Measurements from ENCODE around the gene SLMAP.

SLMAP gene

GRCh38 chr3:57966829-57967228 lies 210.7 kb downstream of the SLMAP start:
- TF ChIP-seq, protein P1, sequence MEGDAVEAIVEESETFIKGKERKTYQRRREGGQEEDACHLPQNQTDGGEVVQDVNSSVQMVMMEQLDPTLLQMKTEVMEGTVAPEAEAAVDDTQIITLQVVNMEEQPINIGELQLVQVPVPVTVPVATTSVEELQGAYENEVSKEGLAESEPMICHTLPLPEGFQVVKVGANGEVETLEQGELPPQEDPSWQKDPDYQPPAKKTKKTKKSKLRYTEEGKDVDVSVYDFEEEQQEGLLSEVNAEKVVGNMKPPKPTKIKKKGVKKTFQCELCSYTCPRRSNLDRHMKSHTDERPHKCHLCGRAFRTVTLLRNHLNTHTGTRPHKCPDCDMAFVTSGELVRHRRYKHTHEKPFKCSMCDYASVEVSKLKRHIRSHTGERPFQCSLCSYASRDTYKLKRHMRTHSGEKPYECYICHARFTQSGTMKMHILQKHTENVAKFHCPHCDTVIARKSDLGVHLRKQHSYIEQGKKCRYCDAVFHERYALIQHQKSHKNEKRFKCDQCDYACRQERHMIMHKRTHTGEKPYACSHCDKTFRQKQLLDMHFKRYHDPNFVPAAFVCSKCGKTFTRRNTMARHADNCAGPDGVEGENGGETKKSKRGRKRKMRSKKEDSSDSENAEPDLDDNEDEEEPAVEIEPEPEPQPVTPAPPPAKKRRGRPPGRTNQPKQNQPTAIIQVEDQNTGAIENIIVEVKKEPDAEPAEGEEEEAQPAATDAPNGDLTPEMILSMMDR (conservative IDR thresholded peaks at IDR 0.05; ENCODE audit: control insufficient read depth, insufficient read depth, low read depth, low read length): no peak
- H3K4me3 ChIP-seq (ENCODE audit: control insufficient read depth, low read depth, low read length): no peak overlapping the region
- peak; percentile 59 for DNase-seq (ENCODE audit: low read depth)

- H3K4me3 ChIP-seq (ENCODE audit: control insufficient read depth, low read depth, low read length): no peak overlapping the region
- TF ChIP-seq, protein P1 (conservative IDR thresholded peaks at IDR 0.05; ENCODE audit: control insufficient read depth, insufficient read depth, low read depth, low read length): no peak
- DNase-seq (ENCODE audit: low read depth): no peak
Measured at GRCh38 chr3:57967590-57967989, 211.5 kb downstream of the SLMAP start.

DNA sequence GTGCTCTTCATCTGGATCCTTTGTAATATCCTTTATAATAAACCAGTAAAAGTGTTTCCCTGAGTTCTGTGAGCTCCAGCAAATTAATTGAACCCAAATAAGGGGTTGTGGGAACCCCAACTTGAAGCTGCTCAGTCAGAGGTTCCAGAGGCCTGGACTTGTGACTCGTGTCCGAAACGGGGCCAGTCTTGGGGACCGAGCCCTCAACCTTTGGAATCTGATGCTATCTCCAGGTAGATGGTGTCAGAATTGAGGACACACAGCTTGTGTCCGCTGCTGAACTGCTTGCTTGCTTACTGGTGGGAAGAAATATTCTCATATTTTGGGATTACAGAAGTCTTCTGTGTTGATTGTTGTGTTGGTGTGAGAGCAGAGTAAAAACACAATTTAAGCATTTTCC lies 212.4 kb downstream of the SLMAP start:
- TF ChIP-seq, protein P1 (conservative IDR thresholded peaks at IDR 0.05; ENCODE audit: control insufficient read depth, insufficient read depth, low read depth, low read length): no peak
- H3K4me3 ChIP-seq (ENCODE audit: control insufficient read depth, low read depth, low read length): no peak overlapping the region
- DNase-seq (ENCODE audit: low read depth): no peak

DNA sequence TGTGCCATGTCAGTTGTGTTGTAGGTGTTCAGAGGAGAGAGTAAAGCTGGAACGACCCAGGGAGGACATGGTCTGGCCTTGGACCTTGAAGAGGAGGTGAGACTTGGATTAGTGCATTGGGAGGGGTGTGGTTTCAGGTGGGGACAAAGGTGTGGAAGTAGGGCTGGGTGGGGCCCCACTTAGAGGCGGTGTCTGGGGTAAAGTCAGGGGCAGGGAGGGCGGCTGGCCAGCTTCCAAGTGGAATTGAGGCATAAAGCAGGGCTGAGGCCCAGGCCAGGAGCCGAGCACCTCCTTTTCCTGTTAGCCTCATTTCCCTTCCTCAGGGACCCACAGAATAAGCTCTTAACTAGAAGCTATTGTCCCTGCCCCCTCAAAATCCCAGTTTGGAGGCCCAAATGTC lies 215.9 kb downstream of the SLMAP start:
- no peak overlapping the region for H3K4me3 ChIP-seq (ENCODE audit: control insufficient read depth, low read depth, low read length)
- no peak for DNase-seq (ENCODE audit: low read depth)
- TF ChIP-seq, protein P1 (conservative IDR thresholded peaks at IDR 0.05; ENCODE audit: control insufficient read depth, insufficient read depth, low read depth, low read length): no peak

GRCh38 chr3:57972531-57973111 lies 216.5 kb downstream of the SLMAP start:
- H3K4me3 ChIP-seq (ENCODE audit: control insufficient read depth, low read depth, low read length): no peak overlapping the region
- no peak for DNase-seq (ENCODE audit: low read depth)
- TF ChIP-seq, protein P1 (conservative IDR thresholded peaks at IDR 0.05; ENCODE audit: control insufficient read depth, insufficient read depth, low read depth, low read length): no peak

GRCh38 chr3:57973715-57974477 lies 217.8 kb downstream of the SLMAP start:
- DNase-seq (ENCODE audit: low read depth): no peak
- TF ChIP-seq, protein P1 (conservative IDR thresholded peaks at IDR 0.05; ENCODE audit: control insufficient read depth, insufficient read depth, low read depth, low read length): no peak
- no peak overlapping the region for H3K4me3 ChIP-seq (ENCODE audit: control insufficient read depth, low read depth, low read length)

Data from fibroblast of mammary gland (primary cell).